ENCODE measurements around the gene PKP3. TPM values are rescaled to one million over a fixed set of nuclear protein-coding genes. Genes with fewer than 3 reads are reported as not detected.

The PKP3 gene
- total RNA-seq, 1 donor from 2014 or later, result not detected

Small RNA genes within 50 kb of the gene (small RNA-seq; reads per million reads assigned to genes)
- gene RN7SL838P, result 0.10 reads per million

Other genes with a start within 250 kb of the PKP3 start
- not detected for gene SCGB1C1, start 201.1 kb upstream of the PKP3 start, total RNA-seq
- 5.3 TPM for gene BET1L, start 186.8 kb upstream of the PKP3 start, total RNA-seq
- gene RIC8A, start 186.5 kb upstream of the PKP3 start, total RNA-seq, result 135 TPM
- gene SIRT3, start 157.9 kb upstream of the PKP3 start, total RNA-seq, result 12.6 TPM
- 102 TPM for gene PSMD13, start 157.2 kb upstream of the PKP3 start, total RNA-seq
- not detected for gene NLRP6, start 115.8 kb upstream of the PKP3 start, total RNA-seq
- 0.41 TPM for gene PGGHG, start 105.1 kb upstream of the PKP3 start, total RNA-seq
- not detected for gene IFITM5, start 94.7 kb upstream of the PKP3 start, total RNA-seq
- 5.3 TPM for gene IFITM2, start 86.4 kb upstream of the PKP3 start, total RNA-seq
- 6.9 TPM for gene IFITM1, start 80.2 kb upstream of the PKP3 start, total RNA-seq
- 1.6 TPM for gene IFITM3, start 73.3 kb upstream of the PKP3 start, total RNA-seq
- gene B4GALNT4, start 24.7 kb upstream of the PKP3 start, total RNA-seq, result 88.9 TPM
- gene SIGIRR, start 20.8 kb downstream of the PKP3 start, total RNA-seq, result 7.3 TPM
- not detected for gene ANO9, start 47.8 kb downstream of the PKP3 start, total RNA-seq
- gene PTDSS2, start 56.1 kb downstream of the PKP3 start, total RNA-seq, result 21.6 TPM
- gene RNH1, start 113.0 kb downstream of the PKP3 start, total RNA-seq, result 38.7 TPM
- gene HRAS, start 141.4 kb downstream of the PKP3 start, total RNA-seq, result 43.6 TPM
- gene LRRC56, start 143.3 kb downstream of the PKP3 start, total RNA-seq, result 1.2 TPM
- not detected for gene LMNTD2, start 166.5 kb downstream of the PKP3 start, total RNA-seq
- gene RASSF7, start 166.8 kb downstream of the PKP3 start, total RNA-seq, result 2.0 TPM
- gene PHRF1, start 182.3 kb downstream of the PKP3 start, total RNA-seq, result 30.6 TPM
- gene IRF7, start 221.7 kb downstream of the PKP3 start, total RNA-seq, result 0.82 TPM
- gene CDHR5, start 230.7 kb downstream of the PKP3 start, total RNA-seq, result not detected
- gene SCT, start 233.0 kb downstream of the PKP3 start, total RNA-seq, result not detected
- gene DRD4, start 243.1 kb downstream of the PKP3 start, total RNA-seq, result not detected